Endothelial cell of umbilical vein (primary cell): ENCODE data around the gene MKNK1. TPM values are rescaled to one million over a fixed set of nuclear protein-coding genes. Genes with fewer than 3 reads are reported as not detected.

Source experiments
- BruUV-seq: library from RNA; stranded (reverse); fragments of 400-500 nt; replicated peaks from 2 replicates; lab custom pipeline; 2021; lab: Mats Ljungman, UMichigan
- CTCF ChIA-PET: fragments of 300-600, 350-600 bp; sonication (Branson Sonifier 250); formaldehyde crosslinking; loops from one replicate; lab custom pipeline; 2021; ENCODE audit warnings: antibody characterized with exemption, inconsistent platforms; lab: Charles Lee
- POLR2A ChIA-PET: fragments of 300-600, 350-600 bp; sonication (Branson Sonifier 250); formaldehyde crosslinking; loops from one replicate; lab custom pipeline; 2021; ENCODE audit warnings: antibody characterized with exemption, inconsistent platforms; lab: Charles Lee
- DNase-seq: peaks from one replicate; pipeline ENCODE4 v3.0.0-alpha.2; 2011; ENCODE audit warnings: low read depth, low spot score
- FAIRE-seq: peaks from 2 replicates; lab custom pipeline; 2011; peaks lifted over from hg19 to GRCh38; lab: Jason Lieb, UNC
- H2AFZ ChIP-seq: 2 replicates; pipeline ENCODE4 v1.6.0; 2012; ENCODE audit warnings: low read depth, low read length, control low read depth, inconsistent platforms
- H3K27ac ChIP-seq: 2 replicates; pipeline ENCODE4 v1.5.1; 2011; ENCODE audit warnings: low read depth, mild to moderate bottlenecking, control low read depth, low read length, moderate library complexity; ENCODE audit not compliant: insufficient read depth
- H3K27me3 ChIP-seq, 2 experiments: 2 replicates each; pipeline versions ENCODE4 v1.6.0 to v1.6.1; 2011; ENCODE audit warnings: low read length in 2 of 2, mixed read lengths in 1 of 2; ENCODE audit not compliant: control insufficient read depth in 2 of 2, insufficient read depth in 2 of 2
- H3K36me3 ChIP-seq, 2 experiments: 2 replicates in 1 of 2; 3 replicates in 1 of 2; pipeline ENCODE4 v1.5.1; 2011; ENCODE audit warnings: low read length in 2 of 2, mild to moderate bottlenecking in 1 of 2, moderate library complexity in 1 of 2; ENCODE audit not compliant: control insufficient read depth in 2 of 2, insufficient read depth in 2 of 2; ENCODE audit errors: extremely low read depth in 1 of 2
- H3K4me1 ChIP-seq: 3 replicates; pipeline ENCODE4 v1.5.1; 2011; ENCODE audit warnings: mild to moderate bottlenecking, low read length; ENCODE audit not compliant: control insufficient read depth, insufficient read depth; ENCODE audit errors: extremely low read depth
- H3K4me2 ChIP-seq: 2 replicates; pipeline ENCODE4 v1.6.1; 2011; ENCODE audit warnings: low read length, control low read depth, mixed read lengths; ENCODE audit not compliant: insufficient read depth
- H3K4me3 ChIP-seq, 3 experiments: fragments of 200-600 bp in 1 of 3; sonication (generic), shearing (Covaris generic) in 1 of 3; replicated peaks in 1 of 3; 2 replicates each; pipeline ENCODE4 v1.5.1; 2011 to 2016; ENCODE audit warnings: control low read depth in 3 of 3, low read length in 3 of 3, mild to moderate bottlenecking in 2 of 3, inconsistent platforms in 1 of 3, low read depth in 1 of 3, moderate library complexity in 1 of 3; ENCODE audit not compliant: insufficient read depth in 1 of 3
- H3K79me2 ChIP-seq: 2 replicates; pipeline ENCODE4 v1.6.0; 2012; ENCODE audit warnings: low read length, inconsistent platforms; ENCODE audit not compliant: control insufficient read depth, insufficient read depth
- H3K9ac ChIP-seq: replicated peaks from 2 replicates; pipeline ENCODE3; 2011; ENCODE audit warnings: low read length, control low read depth; ENCODE audit not compliant: insufficient read depth; ENCODE audit errors: extremely low read depth
- H3K9me1 ChIP-seq: replicated peaks from 3 replicates; pipeline ENCODE4 v1.6.0; 2011; ENCODE audit warnings: mild to moderate bottlenecking, low read length; ENCODE audit not compliant: control insufficient read depth, insufficient read depth; ENCODE audit errors: extremely low read depth
- H3K9me3 ChIP-seq: replicated peaks from 2 replicates; pipeline ENCODE4 v1.5.1; 2012; ENCODE audit warnings: low read length, inconsistent platforms; ENCODE audit not compliant: control insufficient read depth, insufficient read depth
- H4K20me1 ChIP-seq: replicated peaks from 2 replicates; pipeline ENCODE3; 2011; ENCODE audit warnings: mild to moderate bottlenecking, low read length; ENCODE audit not compliant: control insufficient read depth, insufficient read depth; ENCODE audit errors: extremely low read depth
- EZH2 ChIP-seq: IDR thresholded peaks from 2 replicates; pipeline ENCODE4 v1.6.1; 2012; ENCODE audit warnings: borderline replicate concordance, low read depth, mild to moderate bottlenecking, moderate library complexity, low read length, inconsistent platforms; ENCODE audit not compliant: severe bottlenecking
- FOS ChIP-seq: IDR thresholded peaks from 2 replicates; pipeline ENCODE4 v1.6.1; 2011; ENCODE audit warnings: mild to moderate bottlenecking, low read length, moderate library complexity, borderline replicate concordance; ENCODE audit not compliant: insufficient read depth
- GATA2 ChIP-seq: IDR thresholded peaks from 2 replicates; pipeline ENCODE4 v1.7.0; 2011; ENCODE audit warnings: low read depth, mild to moderate bottlenecking, moderate library complexity, mixed read lengths, low read length; ENCODE audit not compliant: insufficient read length, insufficient read depth
- JUN ChIP-seq: IDR thresholded peaks from 2 replicates; pipeline ENCODE4 v1.6.1; 2011; ENCODE audit warnings: borderline replicate concordance, low read depth; ENCODE audit not compliant: insufficient read length, insufficient read depth
- MYC ChIP-seq: IDR thresholded peaks from one replicate; pipeline ENCODE4 v1.6.1; 2011; ENCODE audit warnings: mild to moderate bottlenecking, low read depth, low read length
- POLR2A ChIP-seq: IDR thresholded peaks from 2 replicates; pipeline ENCODE4 v1.6.1; 2012; ENCODE audit warnings: low read depth, mild to moderate bottlenecking, control low read depth, low read length
- POLR2AphosphoS5 ChIP-seq: IDR thresholded peaks from 2 replicates; pipeline ENCODE4 v1.6.1; 2012; ENCODE audit warnings: low read depth, mild to moderate bottlenecking, control low read depth, low read length, moderate library complexity; ENCODE audit not compliant: insufficient read depth
- dilution Hi-C: fragments of 300-500 bp; cut with MboI; formaldehyde crosslinking; loops from one replicate; pipeline ENCODE4 v1.15.0; 2019; ENCODE audit warnings: low sequenced_read_pairs; ENCODE audit not compliant: extremely low pct_ligation_motif_present
- intact Hi-C: fragments of 100-400 bp; cut with micrococcal nuclease; formaldehyde crosslinking; loops from one replicate; pipeline ENCODE4 v1.10.0; 2022
- polyA plus RNA-seq, 4 experiments: library from polyadenylated mRNA; depleted of rRNA in 3 of 4; stranded (reverse) in 3 of 4; unstranded in 1 of 4; fragments of >200 nt; gene quantifications; 2 replicates each; pipeline versions ENCODE4 v1.2.1 to v1.2.3, GENCODE V29; 2011 to 2012; ENCODE audit warnings: missing spikeins in 1 of 4
- total RNA-seq: library from RNA; stranded (reverse); gene quantifications from 2 replicates; pipeline ENCODE4 v1.2.3, GENCODE V29; 2021
- TF ChIP-seq, protein P1 (sequence below), 2 donors: IDR thresholded peaks; 1 replicate in 1 of 2; 2 replicates in 1 of 2; pipeline ENCODE4 v1.5.1; 2011; ENCODE audit warnings: low read length in 2 of 2, mild to moderate bottlenecking in 2 of 2, moderate library complexity in 2 of 2, control low read depth in 1 of 2, inconsistent platforms in 1 of 2, low read depth in 1 of 2; ENCODE audit not compliant: insufficient read depth in 1 of 2; ENCODE audit errors: extremely low read depth in 1 of 2
- TF ChIP-seq, protein P2 (sequence below): IDR thresholded peaks from 2 replicates; pipeline ENCODE4 v1.6.1; 2011; ENCODE audit not compliant: insufficient read depth, insufficient read length

The MKNK1 gene
- total and polyA plus RNA-seq, 2 donors (not counting 3 experiments of a cell fraction or from before 2014, with no cell fraction given) = 32.9 to 42.6 TPM

DNA sequence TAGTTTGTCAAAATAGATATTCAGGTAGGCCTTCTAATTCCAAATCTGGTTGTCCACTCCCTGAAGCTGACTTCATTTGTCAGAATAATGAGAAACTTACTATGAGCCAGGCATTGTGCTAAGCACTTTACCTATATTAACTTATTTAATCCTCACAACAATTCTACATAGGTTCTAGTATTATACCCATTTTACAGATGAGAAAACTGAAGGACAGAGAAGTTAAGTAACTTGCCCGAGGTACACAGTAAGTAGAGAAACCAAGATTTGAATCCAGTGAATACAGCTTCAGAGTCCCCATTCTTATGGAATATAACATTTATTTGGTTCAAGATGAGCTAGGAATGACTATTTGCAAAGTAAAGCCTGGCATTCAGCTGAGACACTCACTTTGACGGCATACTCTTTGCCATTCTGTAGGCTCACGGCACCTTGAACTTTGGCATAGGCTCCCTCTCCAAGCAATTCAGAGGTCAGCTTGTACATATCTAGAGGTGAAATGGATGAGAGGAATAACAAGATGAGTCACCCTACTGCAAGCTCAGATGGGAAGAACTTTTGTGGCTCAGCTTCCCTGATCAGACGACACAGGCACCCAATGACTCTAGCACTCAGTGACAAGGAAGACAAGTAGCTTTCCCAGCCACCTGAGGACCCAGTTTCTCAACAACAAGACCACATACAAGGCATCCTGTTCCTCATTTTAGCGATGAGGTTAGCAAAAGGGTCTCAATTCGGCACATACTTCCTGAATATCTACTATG is 23.7 kb downstream of the MKNK1 start:
- Histone ChIP-seq H3K4me1 (no peaks in the 10 kb centered on the region), H3K9me3 (no peaks in the 10 kb centered on the region), H3K79me2 (no peaks in the 10 kb centered on the region), H2AFZ (no peak overlapping the region), H3K4me3 (no peak overlapping the region), H4K20me1 (no peaks in the 10 kb centered on the region), H3K4me2 (no peak overlapping the region), H3K36me3 (peaks cover 5 to 6% of the 10 kb centered on the region in 2 experiments), H3K9me1 (no peaks in the 10 kb centered on the region), H3K27me3 (no peaks in the 10 kb centered on the region), H3K27ac (no peak overlapping the region), H3K9ac (no peak overlapping the region)
- intact Hi-C loops = no loop called here
- dilution Hi-C loops = no loop called here
- BruUV-seq = no TSS peak
- TF ChIP-seq, protein P1, sequence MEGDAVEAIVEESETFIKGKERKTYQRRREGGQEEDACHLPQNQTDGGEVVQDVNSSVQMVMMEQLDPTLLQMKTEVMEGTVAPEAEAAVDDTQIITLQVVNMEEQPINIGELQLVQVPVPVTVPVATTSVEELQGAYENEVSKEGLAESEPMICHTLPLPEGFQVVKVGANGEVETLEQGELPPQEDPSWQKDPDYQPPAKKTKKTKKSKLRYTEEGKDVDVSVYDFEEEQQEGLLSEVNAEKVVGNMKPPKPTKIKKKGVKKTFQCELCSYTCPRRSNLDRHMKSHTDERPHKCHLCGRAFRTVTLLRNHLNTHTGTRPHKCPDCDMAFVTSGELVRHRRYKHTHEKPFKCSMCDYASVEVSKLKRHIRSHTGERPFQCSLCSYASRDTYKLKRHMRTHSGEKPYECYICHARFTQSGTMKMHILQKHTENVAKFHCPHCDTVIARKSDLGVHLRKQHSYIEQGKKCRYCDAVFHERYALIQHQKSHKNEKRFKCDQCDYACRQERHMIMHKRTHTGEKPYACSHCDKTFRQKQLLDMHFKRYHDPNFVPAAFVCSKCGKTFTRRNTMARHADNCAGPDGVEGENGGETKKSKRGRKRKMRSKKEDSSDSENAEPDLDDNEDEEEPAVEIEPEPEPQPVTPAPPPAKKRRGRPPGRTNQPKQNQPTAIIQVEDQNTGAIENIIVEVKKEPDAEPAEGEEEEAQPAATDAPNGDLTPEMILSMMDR (IDR thresholded peaks at IDR 0.05; ENCODE audit: extremely low read depth in 1 of 2, insufficient read depth in 1 of 2, low read depth in 1 of 2, low read length in 2 of 2) = no peak
- TF ChIP-seq FOS = peak; percentile 22
- CTCF ChIA-PET = interaction anchor here (1.6 kb wide), 1 partner anchor 45 kb away, joined by 3 read pairs; no protein-coding TSS in a partner anchor
- DNase-seq (no peak), FAIRE-seq (peak; percentile 28)
- POLR2A ChIA-PET = no interaction called here

DNA sequence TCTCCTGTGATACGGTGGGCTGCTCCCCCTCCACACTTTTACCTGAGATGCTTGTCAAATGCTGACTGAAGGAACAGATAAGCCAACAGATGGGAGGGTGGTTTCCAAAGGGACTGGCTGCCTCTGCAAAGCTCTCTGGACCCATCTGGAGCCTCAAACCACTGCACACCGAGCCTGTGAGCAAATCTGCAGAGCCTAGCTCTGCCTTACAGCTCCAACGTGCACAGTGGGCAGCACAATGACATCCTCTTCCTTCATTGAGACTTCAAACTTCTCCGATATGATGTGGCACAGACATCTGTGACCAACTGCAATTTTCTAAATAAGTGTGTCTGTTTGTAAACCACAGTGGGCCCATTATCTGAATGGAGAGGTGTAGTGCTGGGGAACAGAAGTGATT is 26.4 kb downstream of the MKNK1 start:
- no peaks in the 10 kb centered on the region for H3K4me1 ChIP-seq
- no peaks in the 10 kb centered on the region for H3K79me2 ChIP-seq
- DNase-seq (no peak), FAIRE-seq (no peak)
- H3K9me1 ChIP-seq = no peaks in the 10 kb centered on the region
- no peak overlapping the region for H3K4me2 ChIP-seq
- CTCF ChIA-PET = interaction anchor here (1.3 kb wide), 1 partner anchor 12 kb away, joined by 3 read pairs; no protein-coding TSS in a partner anchor
- dilution Hi-C loops = no loop called here
- H3K4me3 ChIP-seq = no peak overlapping the region
- intact Hi-C loops = no loop called here
- H4K20me1 ChIP-seq = no peaks in the 10 kb centered on the region
- TF ChIP-seq GATA2 (no peak), JUN (no peak), POLR2AphosphoS5 (no peak), FOS (no peak), EZH2 (no peak), POLR2A (no peak), MYC (no peak)
- TF ChIP-seq, protein P2, sequence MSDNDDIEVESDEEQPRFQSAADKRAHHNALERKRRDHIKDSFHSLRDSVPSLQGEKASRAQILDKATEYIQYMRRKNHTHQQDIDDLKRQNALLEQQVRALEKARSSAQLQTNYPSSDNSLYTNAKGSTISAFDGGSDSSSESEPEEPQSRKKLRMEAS = no peak
- TF ChIP-seq, protein P1 (IDR thresholded peaks at IDR 0.05; ENCODE audit: extremely low read depth in 1 of 2, insufficient read depth in 1 of 2, low read depth in 1 of 2, low read length in 2 of 2) = no peak
- no peak overlapping the region for H2AFZ ChIP-seq
- H3K27ac ChIP-seq = no peak overlapping the region
- POLR2A ChIA-PET = no interaction called here
- H3K9ac ChIP-seq = no peak overlapping the region
- no peaks in the 10 kb centered on the region for H3K9me3 ChIP-seq
- no peaks in the 10 kb centered on the region for H3K27me3 ChIP-seq
- H3K36me3 ChIP-seq = peaks cover 5% of the 10 kb centered on the region in 2 experiments
- no TSS peak for BruUV-seq
